BLaER1 (cell line): Measurements from ENCODE around the gene IMPACT.

Experiments used
- H3K27ac ChIP-seq: shearing (Covaris generic); formaldehyde crosslinking; 2 replicates; pipeline ENCODE4 v1.8.1; 2022
- H3K27me3 ChIP-seq: shearing (Covaris generic); formaldehyde crosslinking; 2 replicates; pipeline ENCODE4 v1.8.1; 2022
- H3K36me3 ChIP-seq: shearing (Covaris generic); formaldehyde crosslinking; 2 replicates; pipeline ENCODE4 v1.8.1; 2022
- H3K4me1 ChIP-seq: shearing (Covaris generic); formaldehyde crosslinking; 2 replicates; pipeline ENCODE4 v1.8.1; 2022
- H3K4me2 ChIP-seq: shearing (Covaris generic); formaldehyde crosslinking; 2 replicates; pipeline ENCODE4 v1.8.1; 2022
- H3K4me3 ChIP-seq: shearing (Covaris generic); formaldehyde crosslinking; 2 replicates; pipeline ENCODE4 v1.8.1; 2022
- H3K9ac ChIP-seq: shearing (Covaris generic); formaldehyde crosslinking; 2 replicates; pipeline ENCODE4 v1.8.1; 2022
- H3K9me3 ChIP-seq: shearing (Covaris generic); formaldehyde crosslinking; 2 replicates; pipeline ENCODE4 v1.8.1; 2022
- H4K20me1 ChIP-seq: shearing (Covaris generic); formaldehyde crosslinking; 2 replicates; pipeline ENCODE4 v1.8.1; 2022
- Cebpa-rat ChIP-seq: shearing (Covaris generic); IDR thresholded peaks from 2 replicates; pipeline ENCODE4 v1.8.1; 2022

The IMPACT gene

GRCh38 chr18:24417480-24417879 is 9.0 kb upstream of the IMPACT start:
- Histone ChIP-seq H3K4me1 (no peaks in the 10 kb centered on the region), H3K9me3 (no peaks in the 10 kb centered on the region)
- TF ChIP-seq Cebpa-rat = no peak

GRCh38 chr18:24420551-24420950 is 5.9 kb upstream of the IMPACT start:
- no peak overlapping the region for H3K4me2 ChIP-seq
- no peak for TF ChIP-seq Cebpa-rat
- no peak overlapping the region for H3K27ac ChIP-seq
- H3K4me3 ChIP-seq = no peak overlapping the region
- H3K9ac ChIP-seq = no peak overlapping the region
- H3K4me1 ChIP-seq = no peaks in the 10 kb centered on the region
- H3K27me3 ChIP-seq = peaks cover 3% of the 10 kb centered on the region; the same call in 1 of the 2 replicates
- no peaks in the 10 kb centered on the region for H4K20me1 ChIP-seq
- H3K9me3 ChIP-seq = no peaks in the 10 kb centered on the region
- no peaks in the 10 kb centered on the region for H3K36me3 ChIP-seq

More at GRCh38 chr18:24417480-24417879, 9.0 kb upstream of the IMPACT start:
- Histone ChIP-seq H3K4me3 (no peak overlapping the region), H3K36me3 (no peaks in the 10 kb centered on the region), H3K27me3 (no peaks in the 10 kb centered on the region), H3K27ac (no peak overlapping the region), H4K20me1 (no peaks in the 10 kb centered on the region), H3K9ac (no peak overlapping the region), H3K4me2 (no peak overlapping the region)

DNA sequence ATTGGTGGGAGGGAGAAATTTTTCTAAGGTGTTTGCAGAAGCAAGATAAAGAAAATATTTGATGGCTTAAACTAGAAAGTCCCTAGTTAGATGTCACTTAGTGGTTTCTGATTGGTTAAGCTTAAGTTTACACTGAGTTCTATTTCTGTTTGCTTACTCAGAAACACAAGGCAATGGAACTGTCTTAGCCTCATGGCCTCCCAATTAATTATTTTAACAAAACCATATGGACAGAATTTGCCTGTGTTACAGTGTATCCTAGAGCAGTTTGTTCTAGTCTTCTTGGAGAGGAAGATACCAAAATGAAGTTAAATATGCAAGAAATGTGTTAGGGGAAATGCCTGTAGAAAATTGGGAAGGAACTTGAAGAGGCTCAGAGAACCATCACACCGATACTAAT is 4.6 kb upstream of the IMPACT start:
- Histone ChIP-seq H3K4me3 (no peak overlapping the region), H3K4me2 (no peak overlapping the region), H3K9ac (no peak overlapping the region), H3K4me1 (no peaks in the 10 kb centered on the region), H3K36me3 (peaks cover 6% of the 10 kb centered on the region; the same call in 1 of the 2 replicates), H3K27ac (no peak overlapping the region), H4K20me1 (no peaks in the 10 kb centered on the region), H3K27me3 (peaks cover 16% of the 10 kb centered on the region), H3K9me3 (peaks cover 12% of the 10 kb centered on the region)
- TF ChIP-seq Cebpa-rat = no peak

GRCh38 chr18:24426073-24426397 is 435 bp upstream of the IMPACT start:
- Histone ChIP-seq H3K4me1 (no peaks in the 10 kb centered on the region), H3K9me3 (peaks cover 21% of the 10 kb centered on the region), H3K9ac (no peak overlapping the region), H3K36me3 (peaks cover 7% of the 10 kb centered on the region; the same call in 1 of the 2 replicates), H4K20me1 (no peaks in the 10 kb centered on the region), H3K27me3 (peaks cover 29% of the 10 kb centered on the region), H3K27ac (no peak overlapping the region), H3K4me3 (peak overlapping the region; percentile 54; the same call in 1 of the 2 replicates), H3K4me2 (no peak overlapping the region)
- TF ChIP-seq Cebpa-rat = no peak

DNA sequence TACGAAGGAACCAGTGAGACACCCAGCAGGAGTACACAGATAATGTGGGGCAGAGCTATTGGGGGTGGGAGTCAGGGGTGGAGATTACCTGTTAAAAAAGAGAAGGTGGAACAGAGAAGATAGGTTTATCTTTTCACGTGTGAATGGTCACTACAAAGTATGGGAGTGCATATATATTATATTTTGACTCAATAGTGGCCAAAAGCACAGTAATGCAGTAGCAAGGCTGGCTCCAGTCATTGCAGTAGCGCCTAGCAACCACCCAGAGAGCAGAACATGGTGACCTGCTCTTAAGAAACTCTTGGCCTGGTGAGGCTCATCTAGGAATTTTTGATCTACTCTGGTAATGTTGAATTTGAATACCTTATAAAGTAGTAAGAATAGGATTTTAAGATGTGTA is 1.0 kb downstream of the IMPACT start:
- Histone ChIP-seq H3K9ac (no peak overlapping the region), H3K27ac (no peak overlapping the region), H3K4me3 (no peak overlapping the region)

DNA sequence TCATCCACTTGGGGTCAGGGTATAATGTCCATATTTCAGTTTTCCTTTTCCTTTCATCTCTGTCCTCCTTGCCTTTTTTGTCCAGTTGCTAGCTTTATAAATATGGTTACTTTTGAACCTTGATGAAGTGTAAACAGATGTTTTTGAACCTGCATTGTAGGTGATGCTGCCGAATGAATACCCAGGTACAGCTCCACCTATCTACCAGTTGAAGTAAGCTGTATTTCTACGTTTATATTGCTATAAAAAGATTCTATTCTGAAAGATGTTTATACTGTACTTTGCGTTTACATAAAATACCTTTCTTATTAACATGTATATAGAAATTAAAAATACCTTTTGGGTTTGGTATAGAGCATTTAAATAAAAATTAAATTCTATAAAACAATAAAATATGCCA is 2.2 kb downstream of the IMPACT start:
- no peaks in the 10 kb centered on the region for H4K20me1 ChIP-seq
- no peak overlapping the region for H3K27ac ChIP-seq
- H3K4me3 ChIP-seq = no peak overlapping the region
- no peak overlapping the region for H3K9ac ChIP-seq
- peaks cover 29% of the 10 kb centered on the region for H3K27me3 ChIP-seq
- H3K4me1 ChIP-seq = no peaks in the 10 kb centered on the region
- H3K4me2 ChIP-seq = no peak overlapping the region
- no peak for TF ChIP-seq Cebpa-rat
- H3K36me3 ChIP-seq = peaks cover 7% of the 10 kb centered on the region; the same call in 1 of the 2 replicates
- peaks cover 21% of the 10 kb centered on the region for H3K9me3 ChIP-seq

More for the DNA sequence above, 1.0 kb downstream of the IMPACT start:
- no peak for TF ChIP-seq Cebpa-rat
- no peaks in the 10 kb centered on the region for H3K4me1 ChIP-seq
- peaks cover 29% of the 10 kb centered on the region for H3K27me3 ChIP-seq
- H3K9me3 ChIP-seq = peaks cover 21% of the 10 kb centered on the region
- H3K4me2 ChIP-seq = no peak overlapping the region
- H4K20me1 ChIP-seq = no peaks in the 10 kb centered on the region
- peaks cover 7% of the 10 kb centered on the region; the same call in 1 of the 2 replicates for H3K36me3 ChIP-seq

- no peak overlapping the region for H3K4me2 ChIP-seq
- peaks cover 29% of the 10 kb centered on the region for H3K27me3 ChIP-seq
These were observed 2.7 kb downstream of the IMPACT start for GRCh38 chr18:24429188-24429587.

DNA sequence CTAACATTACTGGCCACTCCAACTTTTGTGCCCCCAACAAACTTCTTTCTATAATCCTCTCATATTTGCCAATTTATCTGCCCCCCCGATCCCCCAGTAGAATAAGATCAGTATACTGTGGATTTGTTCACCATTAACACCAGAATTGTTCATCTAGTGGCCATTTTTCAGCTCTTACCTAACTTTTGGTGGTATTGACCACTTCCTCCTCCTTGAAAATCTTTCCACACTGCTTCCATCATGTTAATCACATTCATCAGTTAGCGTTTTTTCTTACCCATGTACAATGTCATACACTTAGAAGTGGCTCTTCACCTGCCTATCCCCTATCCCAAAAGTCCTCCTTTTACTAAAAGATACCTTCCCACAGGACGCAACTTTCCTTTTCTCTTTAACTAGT is 6.1 kb downstream of the IMPACT start:
- Histone ChIP-seq H3K4me1 (no peaks in the 10 kb centered on the region), H3K36me3 (no peaks in the 10 kb centered on the region), H3K27ac (no peak overlapping the region), H3K4me3 (no peak overlapping the region), H3K27me3 (peaks cover 5% of the 10 kb centered on the region), H3K9ac (no peak overlapping the region), H3K9me3 (peaks cover under 1% of the 10 kb centered on the region; the same call in 1 of the 2 replicates), H3K4me2 (no peak overlapping the region), H4K20me1 (no peaks in the 10 kb centered on the region)
- TF ChIP-seq Cebpa-rat = no peak

More at GRCh38 chr18:24429188-24429587, 2.7 kb downstream of the IMPACT start:
- Histone ChIP-seq H3K4me3 (no peak overlapping the region), H3K27ac (no peak overlapping the region), H3K36me3 (peaks cover 7% of the 10 kb centered on the region; the same call in 1 of the 2 replicates), H3K9me3 (peaks cover 21% of the 10 kb centered on the region), H4K20me1 (no peaks in the 10 kb centered on the region), H3K4me1 (no peaks in the 10 kb centered on the region), H3K9ac (no peak overlapping the region)
- TF ChIP-seq Cebpa-rat = no peak

DNA sequence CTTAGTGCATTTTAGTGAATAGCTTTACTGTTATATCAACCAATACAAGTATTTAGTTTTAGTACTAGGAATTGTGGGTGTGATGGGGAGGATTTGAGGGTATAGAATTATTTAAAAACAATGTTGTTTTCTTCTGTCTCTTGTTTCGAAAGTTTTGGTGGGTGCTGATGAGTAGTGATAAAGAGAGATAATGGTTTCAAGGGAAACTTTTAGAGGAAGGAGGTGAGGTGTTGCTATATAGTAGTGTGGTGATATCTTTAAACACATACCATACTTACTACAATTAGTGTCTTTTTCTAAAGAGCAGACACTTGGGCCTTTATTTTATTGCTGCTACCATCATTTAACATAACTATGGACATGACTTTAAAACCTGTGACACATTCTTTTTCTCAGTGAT is 10.5 kb downstream of the IMPACT start:
- Histone ChIP-seq H3K27me3 (no peaks in the 10 kb centered on the region), H3K4me3 (no peak overlapping the region), H3K4me2 (no peak overlapping the region), H3K9ac (no peak overlapping the region), H3K9me3 (no peaks in the 10 kb centered on the region), H3K4me1 (no peaks in the 10 kb centered on the region), H4K20me1 (no peaks in the 10 kb centered on the region), H3K36me3 (no peaks in the 10 kb centered on the region), H3K27ac (no peak overlapping the region)
- TF ChIP-seq Cebpa-rat = no peak

DNA sequence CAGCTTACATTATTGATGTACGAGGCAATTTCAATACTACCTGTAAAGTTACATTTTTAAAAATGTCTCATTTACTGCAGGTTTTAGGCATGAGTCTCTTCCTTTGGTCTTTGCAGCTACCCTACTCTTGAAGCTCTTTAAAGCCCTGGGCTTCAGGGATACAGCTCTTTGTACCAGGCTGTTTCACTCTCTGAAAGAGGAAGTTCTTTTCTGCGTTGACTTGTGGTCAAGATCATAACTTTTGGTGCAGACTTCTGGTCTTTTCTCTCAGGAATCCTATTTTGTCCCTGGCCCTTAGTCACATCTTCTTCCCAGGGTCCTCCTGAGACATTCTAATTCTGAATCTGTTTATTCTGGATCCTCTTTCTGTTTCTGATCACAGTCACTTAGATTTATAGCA is 17.4 kb downstream of the IMPACT start:
- no peaks in the 10 kb centered on the region for H3K9me3 ChIP-seq
- no peaks in the 10 kb centered on the region for H3K36me3 ChIP-seq
- H3K27me3 ChIP-seq = no peaks in the 10 kb centered on the region
- no peak overlapping the region for H3K27ac ChIP-seq
- H4K20me1 ChIP-seq = no peaks in the 10 kb centered on the region
- no peak for TF ChIP-seq Cebpa-rat
- no peak overlapping the region for H3K9ac ChIP-seq
- H3K4me1 ChIP-seq = peaks cover 8% of the 10 kb centered on the region; the same call in 1 of the 2 replicates
- H3K4me2 ChIP-seq = no peak overlapping the region
- no peak overlapping the region for H3K4me3 ChIP-seq

GRCh38 chr18:24446453-24446852 is 20.0 kb downstream of the IMPACT start:
- no peak overlapping the region for H3K4me2 ChIP-seq

More at GRCh38 chr18:24446453-24446852, 20.0 kb downstream of the IMPACT start:
- no peak for TF ChIP-seq Cebpa-rat
- peaks cover 8% of the 10 kb centered on the region; the same call in 1 of the 2 replicates for H3K4me1 ChIP-seq
- H3K9ac ChIP-seq = no peak overlapping the region
- H3K27me3 ChIP-seq = no peaks in the 10 kb centered on the region
- no peak overlapping the region for H3K27ac ChIP-seq
- no peaks in the 10 kb centered on the region for H4K20me1 ChIP-seq
- H3K4me3 ChIP-seq = no peak overlapping the region
- no peaks in the 10 kb centered on the region for H3K36me3 ChIP-seq
- no peaks in the 10 kb centered on the region for H3K9me3 ChIP-seq
